ENCODE measurements around the gene MOV10L1.

GRCh38 chr22:50062509-50063135 is 27.2 kb upstream of the MOV10L1 start:
- TF ChIP-seq CTCF (IDR thresholded peaks at IDR 0.05; ENCODE audit: low read depth, low read length) (no peak), EZH2phosphoT487 (IDR thresholded peaks at IDR 0.05; ENCODE audit: low read depth) (no peak)
